Measurements from ENCODE around the gene SERP1.
A peak's percentile ranks its signal among the peaks of the same experiment; 100 is the strongest.

The SERP1 gene

GRCh38 chr3:150535204-150535603 is 11.1 kb downstream of the SERP1 start:
- Mint-ChIP-seq H3K4me1 (no peaks in the 10 kb centered on the region), H3K9me3 (no peaks in the 10 kb centered on the region), H3K4me3 (no peak overlapping the region), H3K27me3 (ENCODE audit: low read depth, poor library complexity) (no peaks in the 10 kb centered on the region), H3K27ac (no peak overlapping the region), H3K36me3 (ENCODE audit: low read depth) (no peaks in the 10 kb centered on the region)
- no peak for DNase-seq
- TF ChIP-seq CTCF (IDR thresholded peaks at IDR 0.05) = no peak

- H3K9me3 Mint-ChIP-seq = no peaks in the 10 kb centered on the region
- DNase-seq = no peak
- no peak overlapping the region for H3K4me3 Mint-ChIP-seq
- H3K27me3 Mint-ChIP-seq (ENCODE audit: low read depth, poor library complexity) = peaks cover 4% of the 10 kb centered on the region
- no peaks in the 10 kb centered on the region for H3K4me1 Mint-ChIP-seq
- no peaks in the 10 kb centered on the region for H3K36me3 Mint-ChIP-seq (ENCODE audit: low read depth)
- TF ChIP-seq CTCF (IDR thresholded peaks at IDR 0.05) = no peak
- no peak overlapping the region for H3K27ac Mint-ChIP-seq
Measured at GRCh38 chr3:150531775-150532174, 14.5 kb downstream of the SERP1 start.

- peak; percentile 23 for TF ChIP-seq CTCF (IDR thresholded peaks at IDR 0.05)
- Mint-ChIP-seq H3K4me3 (no peak overlapping the region), H3K27ac (no peak overlapping the region)
Measured at GRCh38 chr3:150528354-150528797, 17.9 kb downstream of the SERP1 start.

GRCh38 chr3:150527464-150528255 is 18.6 kb downstream of the SERP1 start:
- TF ChIP-seq CTCF (IDR thresholded peaks at IDR 0.05) = no peak
- Mint-ChIP-seq H3K4me3 (no peak overlapping the region), H3K9me3 (no peaks in the 10 kb centered on the region), H3K27me3 (ENCODE audit: low read depth, poor library complexity) (peaks cover 4% of the 10 kb centered on the region), H3K36me3 (ENCODE audit: low read depth) (no peaks in the 10 kb centered on the region), H3K27ac (no peak overlapping the region), H3K4me1 (no peaks in the 10 kb centered on the region)
- no peak for DNase-seq

More at GRCh38 chr3:150528354-150528797, 17.9 kb downstream of the SERP1 start:
- Mint-ChIP-seq H3K27me3 (ENCODE audit: low read depth, poor library complexity) (peaks cover 4% of the 10 kb centered on the region), H3K4me1 (no peaks in the 10 kb centered on the region), H3K36me3 (ENCODE audit: low read depth) (no peaks in the 10 kb centered on the region), H3K9me3 (no peaks in the 10 kb centered on the region)
- DNase-seq = no peak

- Mint-ChIP-seq H3K9me3 (peaks cover 9% of the 10 kb centered on the region), H3K27ac (no peak overlapping the region), H3K36me3 (ENCODE audit: low read depth) (no peaks in the 10 kb centered on the region), H3K4me1 (peaks cover 10% of the 10 kb centered on the region), H3K4me3 (no peak overlapping the region), H3K27me3 (ENCODE audit: low read depth, poor library complexity) (no peaks in the 10 kb centered on the region)
- no peak for TF ChIP-seq CTCF (IDR thresholded peaks at IDR 0.05)
- DNase-seq = no peak
Measured at GRCh38 chr3:150523538-150523937, 22.8 kb downstream of the SERP1 start.

GRCh38 chr3:150521463-150521862 is 24.8 kb downstream of the SERP1 start:
- Mint-ChIP-seq H3K36me3 (ENCODE audit: low read depth) (peaks cover 5% of the 10 kb centered on the region), H3K4me3 (no peak overlapping the region), H3K9me3 (peaks cover 27% of the 10 kb centered on the region), H3K4me1 (peaks cover 10% of the 10 kb centered on the region), H3K27ac (no peak overlapping the region), H3K27me3 (ENCODE audit: low read depth, poor library complexity) (no peaks in the 10 kb centered on the region)
- DNase-seq = no peak
- no peak for TF ChIP-seq CTCF (IDR thresholded peaks at IDR 0.05)
